OCI-LY7 (cell line): Measurements from ENCODE around the gene HCFC1. TPM values are rescaled to one million over a fixed set of nuclear protein-coding genes. Genes with fewer than 3 reads are reported as not detected.

Source experiments
- BruUV-seq: library from RNA; stranded (reverse); fragments of 400-500 nt; replicated peaks from 2 replicates; lab custom pipeline; 2021; lab: Mats Ljungman, UMichigan
- CTCF ChIA-PET: fragments of 300-600 bp; sonication (Branson Sonifier 250); formaldehyde crosslinking; loops from one replicate; lab custom pipeline; 2022; ENCODE audit warnings: antibody characterized with exemption; ENCODE audit not compliant: unreplicated experiment; lab: Charles Lee
- POLR2A ChIA-PET: fragments of 300-600 bp; sonication (Branson Sonifier 250); formaldehyde crosslinking; loops from one replicate; lab custom pipeline; 2022; ENCODE audit warnings: antibody characterized with exemption; lab: Charles Lee
- DNase-seq: peaks from one replicate; pipeline ENCODE4 v3.0.0-alpha.2; 2015; ENCODE audit warnings: low spot score
- H2AFZ ChIP-seq: fragments of 200-600 bp; sonication (generic), shearing (Covaris generic); 2 replicates; pipeline ENCODE4 v1.6.1; 2014; ENCODE audit warnings: mild to moderate bottlenecking, antibody characterized with exemption, low read length, moderate library complexity
- H3K27ac ChIP-seq: fragments of 200-600 bp; sonication (generic); 2 replicates; pipeline ENCODE4 v1.5.1; 2014; ENCODE audit warnings: mixed run types, low read depth, mild to moderate bottlenecking, moderate library complexity, low read length, inconsistent platforms; ENCODE audit not compliant: poor library complexity, severe bottlenecking
- H3K36me3 ChIP-seq: fragments of 200-600 bp; sonication (generic); 2 replicates; pipeline ENCODE4 v1.6.1; 2014; ENCODE audit warnings: mild to moderate bottlenecking, antibody characterized with exemption, low read length, moderate library complexity, mixed read lengths; ENCODE audit not compliant: insufficient read depth
- H3K4me1 ChIP-seq: fragments of 200-600 bp; sonication (generic); 2 replicates; pipeline ENCODE4 v1.5.1; 2014; ENCODE audit warnings: mild to moderate bottlenecking, low read length; ENCODE audit not compliant: insufficient read depth, poor library complexity, severe bottlenecking
- H3K4me2 ChIP-seq: fragments of 200-600 bp; sonication (generic); 2 replicates; pipeline ENCODE4 v1.6.1; 2014; ENCODE audit warnings: mild to moderate bottlenecking, low read length
- H3K4me3 ChIP-seq: fragments of 200-600 bp; sonication (generic); 2 replicates; pipeline ENCODE4 v1.5.1; 2014; ENCODE audit warnings: mild to moderate bottlenecking, low read depth, low read length; ENCODE audit not compliant: poor library complexity, severe bottlenecking
- H3K79me2 ChIP-seq: fragments of 200-600 bp; sonication (generic); 2 replicates; pipeline ENCODE4 v1.6.1; 2016; ENCODE audit warnings: low read depth, mild to moderate bottlenecking, low read length, moderate library complexity, mixed read lengths; ENCODE audit not compliant: insufficient read depth
- H3K9me2 ChIP-seq: fragments of 200-600 bp; sonication (generic); 2 replicates; pipeline ENCODE4 v1.6.1; 2016; ENCODE audit warnings: mild to moderate bottlenecking, low read length, mixed read lengths; ENCODE audit not compliant: insufficient read depth
- H3K9me3 ChIP-seq: fragments of 200-600 bp; sonication (generic); 2 replicates; pipeline ENCODE4 v1.6.1; 2014; ENCODE audit warnings: mild to moderate bottlenecking, mixed run types, low read length, mixed read lengths
- H4K20me1 ChIP-seq: fragments of 200-600 bp; sonication (generic); 2 replicates; pipeline ENCODE4 v1.6.1; 2014; ENCODE audit warnings: mild to moderate bottlenecking, antibody characterized with exemption, low read length, moderate library complexity, mixed read lengths; ENCODE audit not compliant: insufficient read depth
- EZH2phosphoT487 ChIP-seq: fragments of 200-600 bp; sonication (generic); IDR thresholded peaks from 2 replicates; pipeline ENCODE4 v1.6.1; 2018; ENCODE audit warnings: low read depth, borderline replicate concordance, mild to moderate bottlenecking, mixed run types, antibody characterized with exemption, low read length, moderate library complexity, mixed read lengths
- intact Hi-C: fragments of 100-400 bp; cut with micrococcal nuclease; formaldehyde crosslinking; loops from one replicate; pipeline ENCODE4 v1.10.0; 2022; ENCODE audit not compliant: unreplicated experiment
- microRNA-seq: library from miRNA; unstranded; fragments of <30 nt; microRNA quantifications from one replicate; pipeline ENCODE4 v1.2.0, GENCODE V29; 2022; ENCODE audit warnings: borderline replicate concordance
- small RNA-seq: library from RNA; depleted of rRNA; stranded (forward); fragments of <200 nt; gene quantifications from one replicate; pipeline ENCODE3, GENCODE V24; 2014
- total RNA-seq, 2 experiments: library from RNA; depleted of rRNA in 1 of 2; stranded (reverse); fragments of >200 nt in 1 of 2; shearing (Covaris generic) in 1 of 2; gene quantifications; 2 replicates each; pipeline ENCODE4 v1.2.3, GENCODE V29; 2014 to 2022

HCFC1 gene
- total RNA-seq, 2 experiments from 2014 or later = 64.2 to 134 TPM

DNA sequence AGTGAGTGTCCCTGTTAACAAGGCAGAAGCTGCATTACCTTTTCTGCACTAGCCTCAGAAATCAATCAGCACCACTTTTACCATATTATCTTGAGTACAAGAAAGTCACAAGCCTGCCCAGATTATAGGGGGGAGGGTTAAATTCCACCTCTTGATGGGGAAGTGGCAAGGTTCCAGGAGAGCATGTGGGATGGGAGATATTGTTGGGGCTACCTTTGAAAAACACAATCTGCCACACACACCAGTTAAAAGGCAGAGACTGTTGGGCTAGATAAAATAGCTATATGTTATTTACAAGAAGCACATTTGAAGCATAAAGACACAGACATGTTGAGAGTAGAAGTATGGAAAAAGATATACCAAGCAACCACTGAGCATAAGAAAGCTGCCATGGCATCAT lies 73.7 kb downstream of the HCFC1 start:
- H3K4me3 ChIP-seq = no peak overlapping the region
- BruUV-seq = no TSS peak
- no peak overlapping the region for H2AFZ ChIP-seq
- H3K9me3 ChIP-seq = no peaks in the 10 kb centered on the region
- TF ChIP-seq EZH2phosphoT487 = no peak
- no peaks in the 10 kb centered on the region for H3K36me3 ChIP-seq
- intact Hi-C loops = no loop called here
- H3K4me2 ChIP-seq = no peak overlapping the region
- no peaks in the 10 kb centered on the region for H3K79me2 ChIP-seq
- H3K27ac ChIP-seq = no peak overlapping the region
- H3K9me2 ChIP-seq = no peaks in the 10 kb centered on the region
- H3K4me1 ChIP-seq = peaks cover 27% of the 10 kb centered on the region
- H4K20me1 ChIP-seq = no peaks in the 10 kb centered on the region
- DNase-seq = no peak
- CTCF ChIA-PET = no interaction called here
- POLR2A ChIA-PET = no interaction called here

Small RNA genes lying within 50 kb of the gene (microRNA-seq; reads per million reads assigned to microRNA genes)
- gene MIR3202-1 (not detected), gene MIR3202-2 (not detected), gene MIR718 (not detected)

Small RNA genes lying within 50 kb of the gene (small RNA-seq; reads per million reads assigned to genes)
- not detected for gene MIR3202-1

Other genes with a start within 250 kb of the HCFC1 start
- gene BCAP31, start 247.4 kb downstream of the HCFC1 start, total RNA-seq (2014; rRNA removed; shearing (Covaris generic)) = 43.0 and 47.0 TPM in 2 replicates
- 69.3 and 72.0 TPM in 2 replicates for gene BCAP31, start 247.4 kb downstream of the HCFC1 start, total RNA-seq (2022)
- 2.7 and 6.9 TPM in 2 replicates for gene ABCD1, start 247.0 kb downstream of the HCFC1 start, total RNA-seq (2014; rRNA removed; shearing (Covaris generic))
- gene ABCD1, start 247.0 kb downstream of the HCFC1 start, total RNA-seq (2022) = 8.8 TPM in 2 replicates
- gene PLXNB3, start 207.6 kb downstream of the HCFC1 start, total RNA-seq (2014; rRNA removed; shearing (Covaris generic)) = not detected in 2 replicates
- gene PLXNB3, start 207.6 kb downstream of the HCFC1 start, total RNA-seq (2022) = not detected in 2 replicates
- not detected in 2 replicates for gene SRPK3, start 190.8 kb downstream of the HCFC1 start, total RNA-seq (2014; rRNA removed; shearing (Covaris generic))
- gene SRPK3, start 190.8 kb downstream of the HCFC1 start, total RNA-seq (2022) = not detected in 2 replicates
- 52.5 and 53.2 TPM in 2 replicates for gene IDH3G, start 177.4 kb downstream of the HCFC1 start, total RNA-seq (2014; rRNA removed; shearing (Covaris generic))
- 47.5 and 51.8 TPM in 2 replicates for gene IDH3G, start 177.4 kb downstream of the HCFC1 start, total RNA-seq (2022)
- gene SSR4, start 177.2 kb downstream of the HCFC1 start, total RNA-seq (2014; rRNA removed; shearing (Covaris generic)) = 121 and 165 TPM in 2 replicates
- gene SSR4, start 177.2 kb downstream of the HCFC1 start, total RNA-seq (2022) = 156 and 186 TPM in 2 replicates
- not detected in 2 replicates for gene PDZD4, start 141.3 kb downstream of the HCFC1 start, total RNA-seq (2014; rRNA removed; shearing (Covaris generic))
- not detected in 2 replicates for gene PDZD4, start 141.3 kb downstream of the HCFC1 start, total RNA-seq (2022)
- gene L1CAM, start 85.6 kb downstream of the HCFC1 start, total RNA-seq (2014; rRNA removed; shearing (Covaris generic)) = not detected in 2 replicates
- not detected in 2 replicates for gene L1CAM, start 85.6 kb downstream of the HCFC1 start, total RNA-seq (2022)
- 0.09 TPM in 1 of 2 replicates, not detected in the other for gene AVPR2, start 67.1 kb downstream of the HCFC1 start, total RNA-seq (2014; rRNA removed; shearing (Covaris generic))
- gene AVPR2, start 67.1 kb downstream of the HCFC1 start, total RNA-seq (2022) = 0.46 TPM in 1 of 2 replicates, not detected in the other
- 126 and 127 TPM in 2 replicates for gene ARHGAP4, start 45.6 kb downstream of the HCFC1 start, total RNA-seq (2014; rRNA removed; shearing (Covaris generic))
- 119 and 128 TPM in 2 replicates for gene ARHGAP4, start 45.6 kb downstream of the HCFC1 start, total RNA-seq (2022)
- gene NAA10, start 36.8 kb downstream of the HCFC1 start, total RNA-seq (2014; rRNA removed; shearing (Covaris generic)) = 77.5 and 82.7 TPM in 2 replicates
- 90.5 and 105 TPM in 2 replicates for gene NAA10, start 36.8 kb downstream of the HCFC1 start, total RNA-seq (2022)
- gene RENBP, start 27.2 kb downstream of the HCFC1 start, total RNA-seq (2014; rRNA removed; shearing (Covaris generic)) = 2.8 and 3.6 TPM in 2 replicates
- gene RENBP, start 27.2 kb downstream of the HCFC1 start, total RNA-seq (2022) = 6.2 and 6.8 TPM in 2 replicates
- gene TMEM187, start 936 bp upstream of the HCFC1 start, total RNA-seq (2014; rRNA removed; shearing (Covaris generic)) = 0.85 and 1.4 TPM in 2 replicates
- 3.2 and 4.5 TPM in 2 replicates for gene TMEM187, start 936 bp upstream of the HCFC1 start, total RNA-seq (2022)
- 56.8 and 75.5 TPM in 2 replicates for gene IRAK1, start 48.1 kb upstream of the HCFC1 start, total RNA-seq (2014; rRNA removed; shearing (Covaris generic))
- gene IRAK1, start 48.1 kb upstream of the HCFC1 start, total RNA-seq (2022) = 119 and 136 TPM in 2 replicates
- 31.2 and 45.8 TPM in 2 replicates for gene MECP2, start 125.9 kb upstream of the HCFC1 start, total RNA-seq (2014; rRNA removed; shearing (Covaris generic))
- gene MECP2, start 125.9 kb upstream of the HCFC1 start, total RNA-seq (2022) = 48.6 and 50.2 TPM in 2 replicates
- gene OPN1LW, start 172.4 kb upstream of the HCFC1 start, total RNA-seq (2014; rRNA removed; shearing (Covaris generic)) = not detected in 2 replicates
- gene OPN1LW, start 172.4 kb upstream of the HCFC1 start, total RNA-seq (2022) = not detected in 2 replicates
- not detected in 2 replicates for gene OPN1MW, start 210.8 kb upstream of the HCFC1 start, total RNA-seq (2014; rRNA removed; shearing (Covaris generic))
- gene OPN1MW, start 210.8 kb upstream of the HCFC1 start, total RNA-seq (2022) = not detected in 2 replicates
- not detected in 2 replicates for gene OPN1MW2, start 247.9 kb upstream of the HCFC1 start, total RNA-seq (2014; rRNA removed; shearing (Covaris generic))
- gene OPN1MW2, start 247.9 kb upstream of the HCFC1 start, total RNA-seq (2022) = not detected in 2 replicates